Suprapubic skin (tissue), 3 donors: Measurements from ENCODE around the gene CADM2.

ENCODE experiments used
- EP300 ChIP-seq: sonication (generic); formaldehyde crosslinking; IDR thresholded peaks from one replicate; pipeline ENCODE4 v1.6.1; 2017; ENCODE audit warnings: antibody characterized with exemption
- TF ChIP-seq, protein P1 (sequence below), 2 donors: fragments of 200-600 bp in 1 of 2; fragments of 450-650 bp in 1 of 2; sonication (generic) in 1 of 2; IDR thresholded peaks; one replicate each; pipeline ENCODE4 v1.5.1; 2016 to 2019; ENCODE audit warnings: antibody characterized with exemption in 2 of 2, mild to moderate bottlenecking in 1 of 2, moderate library complexity in 1 of 2

DNA sequence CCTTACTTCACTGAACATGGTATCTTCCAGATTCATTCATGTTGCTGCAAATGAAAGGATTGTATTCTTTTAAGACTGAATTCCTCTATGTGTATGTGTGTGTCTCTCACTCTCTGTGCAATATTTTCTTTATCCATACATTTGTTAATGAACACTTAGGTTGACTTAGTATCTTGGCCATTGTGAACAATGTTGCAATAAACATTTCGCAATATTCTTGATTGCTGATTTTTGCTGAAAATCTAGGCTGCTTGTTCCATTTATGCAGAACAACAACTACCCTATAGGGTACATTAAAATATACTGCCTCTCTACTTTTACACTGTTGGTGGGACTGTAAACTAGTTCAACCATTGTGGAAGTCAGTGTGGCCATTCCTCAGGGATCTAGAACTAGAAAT, 732.4 kb downstream of the CADM2 start:
- no peak for TF ChIP-seq EP300
- TF ChIP-seq, protein P1, sequence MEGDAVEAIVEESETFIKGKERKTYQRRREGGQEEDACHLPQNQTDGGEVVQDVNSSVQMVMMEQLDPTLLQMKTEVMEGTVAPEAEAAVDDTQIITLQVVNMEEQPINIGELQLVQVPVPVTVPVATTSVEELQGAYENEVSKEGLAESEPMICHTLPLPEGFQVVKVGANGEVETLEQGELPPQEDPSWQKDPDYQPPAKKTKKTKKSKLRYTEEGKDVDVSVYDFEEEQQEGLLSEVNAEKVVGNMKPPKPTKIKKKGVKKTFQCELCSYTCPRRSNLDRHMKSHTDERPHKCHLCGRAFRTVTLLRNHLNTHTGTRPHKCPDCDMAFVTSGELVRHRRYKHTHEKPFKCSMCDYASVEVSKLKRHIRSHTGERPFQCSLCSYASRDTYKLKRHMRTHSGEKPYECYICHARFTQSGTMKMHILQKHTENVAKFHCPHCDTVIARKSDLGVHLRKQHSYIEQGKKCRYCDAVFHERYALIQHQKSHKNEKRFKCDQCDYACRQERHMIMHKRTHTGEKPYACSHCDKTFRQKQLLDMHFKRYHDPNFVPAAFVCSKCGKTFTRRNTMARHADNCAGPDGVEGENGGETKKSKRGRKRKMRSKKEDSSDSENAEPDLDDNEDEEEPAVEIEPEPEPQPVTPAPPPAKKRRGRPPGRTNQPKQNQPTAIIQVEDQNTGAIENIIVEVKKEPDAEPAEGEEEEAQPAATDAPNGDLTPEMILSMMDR (IDR thresholded peaks at IDR 0.05), result no peak
